ENCODE data around the gene PTCHD4. TPM values are rescaled to one million over a fixed set of nuclear protein-coding genes. Genes with fewer than 3 reads are reported as not detected.
"Not testable (repeated sequence)": the region's sequence is repeated elsewhere in the genome, so short reads cannot be mapped to it uniquely, and the experiment has no call there.

Gene PTCHD4
- total RNA-seq, 3 donors from 2014 or later, result 0.12 to 0.89 TPM; not detected in 1

GRCh38 chr6:48116699-48117645 lies 6.0 kb upstream of the PTCHD4 start:
- H3K9me3 ChIP-seq, result no peaks in the 10 kb centered on the region
- intact Hi-C loops (cut with DNase I, micrococcal nuclease), result no loop called here
- no peaks in the 10 kb centered on the region for H3K4me1 ChIP-seq (ENCODE audit: low read depth)
- H3K36me3 ChIP-seq (ENCODE audit: low read depth), result no peaks in the 10 kb centered on the region
- DNase-seq, result no peak
- no peak overlapping the region for H3K4me3 ChIP-seq
- ATAC-seq, result no peak
- no peak for TF ChIP-seq CTCF (IDR thresholded peaks at IDR 0.05)

- ATAC-seq (no peak), DNase-seq (no peak)
- Histone ChIP-seq H3K4me3 (no peak overlapping the region), H3K9me3 (no peaks in the 10 kb centered on the region), H3K36me3 (ENCODE audit: low read depth) (no peaks in the 10 kb centered on the region), H3K4me1 (ENCODE audit: low read depth) (no peaks in the 10 kb centered on the region)
- intact Hi-C loops (cut with DNase I, micrococcal nuclease), result no loop called here
- no peak for TF ChIP-seq CTCF (IDR thresholded peaks at IDR 0.05)
These were observed 2.1 kb upstream of the PTCHD4 start for GRCh38 chr6:48113130-48113529.

- no peak for ATAC-seq
- no peak for DNase-seq
- Histone ChIP-seq H3K4me3 (no peak overlapping the region), H3K9me3 (no peaks in the 10 kb centered on the region), H3K4me1 (ENCODE audit: low read depth) (no peaks in the 10 kb centered on the region), H3K36me3 (ENCODE audit: low read depth) (no peaks in the 10 kb centered on the region)
- no peak for TF ChIP-seq CTCF (IDR thresholded peaks at IDR 0.05)
- intact Hi-C loops (cut with DNase I, micrococcal nuclease), result no loop called here
These were observed 578 bp upstream of the PTCHD4 start for GRCh38 chr6:48111575-48111974.

- no peak for ATAC-seq
- H3K4me3 ChIP-seq, result no peak overlapping the region
- intact Hi-C loops (cut with DNase I, micrococcal nuclease), result no loop called here
These were observed 408 bp downstream of the PTCHD4 start for GRCh38 chr6:48110436-48111142.

GRCh38 chr6:48109944-48110343 lies 1.1 kb downstream of the PTCHD4 start:
- ATAC-seq, result no peak
- no peak for TF ChIP-seq CTCF (IDR thresholded peaks at IDR 0.05)
- Histone ChIP-seq H3K4me1 (ENCODE audit: low read depth) (no peaks in the 10 kb centered on the region), H3K9me3 (no peaks in the 10 kb centered on the region), H3K36me3 (ENCODE audit: low read depth) (no peaks in the 10 kb centered on the region), H3K4me3 (no peak overlapping the region)
- no peak for DNase-seq
- intact Hi-C loops (cut with DNase I, micrococcal nuclease), result no loop called here

More at GRCh38 chr6:48110436-48111142, 408 bp downstream of the PTCHD4 start:
- TF ChIP-seq CTCF (IDR thresholded peaks at IDR 0.05), result no peak
- Histone ChIP-seq H3K36me3 (ENCODE audit: low read depth) (no peaks in the 10 kb centered on the region), H3K9me3 (no peaks in the 10 kb centered on the region), H3K4me1 (ENCODE audit: low read depth) (no peaks in the 10 kb centered on the region)
- DNase-seq, result no peak

GRCh38 chr6:48102476-48103195 lies 8.4 kb downstream of the PTCHD4 start:
- DNase-seq; H3K4me3 ChIP-seq; H3K4me1 ChIP-seq (ENCODE audit: low read depth); H3K9me3 ChIP-seq; ATAC-seq; intact Hi-C loops (cut with DNase I, micrococcal nuclease); H3K36me3 ChIP-seq (ENCODE audit: low read depth): not testable (repeated sequence)

Measured in mucosa of descending colon (tissue), 3 donors.